T-helper 2 cell treated with Interferon-gamma antibody and Interleukin-4, amounts not matched to agents 5 μg/mL and 100 μg/mL, for 36 hours (primary cell): ENCODE measurements around the gene RAB21.

Source experiments
- DNase-seq: peaks from one replicate; pipeline ENCODE4 v3.0.0; 2021; ENCODE audit warnings: low spot score
- H3K27ac Mint-ChIP-seq: one replicate; pipeline ENCODE4 v1.8.0; 2021; ENCODE audit warnings: mild to moderate bottlenecking, mixed read lengths
- H3K27me3 Mint-ChIP-seq: one replicate; pipeline ENCODE4 v1.8.0; 2021; ENCODE audit warnings: low read depth, mixed read lengths
- H3K36me3 Mint-ChIP-seq: one replicate; pipeline ENCODE4 v1.8.0; 2021; ENCODE audit warnings: low read depth, mixed read lengths
- H3K4me1 Mint-ChIP-seq: one replicate; pipeline ENCODE4 v1.8.0; 2021; ENCODE audit warnings: low read depth, mixed read lengths
- H3K4me3 Mint-ChIP-seq: one replicate; pipeline ENCODE4 v1.8.0; 2022; ENCODE audit warnings: mild to moderate bottlenecking, moderate library complexity, mixed read lengths
- H3K9me3 Mint-ChIP-seq: one replicate; pipeline ENCODE4 v1.8.0; 2021; ENCODE audit warnings: mixed read lengths

The RAB21 gene

DNA sequence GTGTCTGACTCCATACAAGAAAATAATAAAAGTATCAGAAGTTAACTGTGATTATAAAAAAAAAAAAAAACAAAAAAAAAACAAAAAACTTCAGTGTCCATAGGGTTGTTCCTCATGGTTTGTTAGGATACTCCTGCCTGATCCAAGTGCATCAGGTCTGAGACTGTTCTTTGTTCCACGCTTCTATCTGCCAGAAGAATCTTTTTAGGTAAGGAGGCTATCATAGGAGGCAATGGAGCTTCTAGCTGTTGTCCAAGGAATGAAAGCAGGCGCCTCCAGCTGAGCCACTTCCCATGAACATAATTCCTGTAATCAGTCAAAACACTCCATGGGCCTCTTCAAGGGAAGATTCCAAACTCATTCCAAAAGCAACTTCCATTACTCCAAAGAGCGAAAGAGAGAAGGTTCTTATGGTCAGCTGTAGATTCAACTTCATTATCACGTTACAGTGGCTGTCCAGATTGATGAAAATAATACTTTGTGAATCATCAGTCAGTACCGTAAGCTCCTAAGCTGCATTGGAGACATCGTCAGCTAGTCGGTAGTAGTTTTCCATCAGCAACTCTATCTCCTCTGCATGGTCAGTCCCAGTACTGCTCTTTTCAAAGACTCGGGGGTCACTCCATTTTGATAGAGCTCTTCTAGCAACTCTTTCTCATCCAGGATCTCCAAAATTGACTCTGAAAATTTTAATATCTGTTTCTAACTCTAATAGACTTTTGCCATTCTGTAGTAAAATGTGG is 94.6 kb downstream of the RAB21 start:
- DNase-seq: no peak
- Mint-ChIP-seq H3K4me1 (peaks cover 6% of the 10 kb centered on the region), H3K27me3 (no peaks in the 10 kb centered on the region), H3K4me3 (no peak overlapping the region), H3K36me3 (peaks cover 46% of the 10 kb centered on the region), H3K27ac (no peak overlapping the region), H3K9me3 (peaks cover 23% of the 10 kb centered on the region)
